ENCODE data around the gene NPPA.

NPPA gene

DNA sequence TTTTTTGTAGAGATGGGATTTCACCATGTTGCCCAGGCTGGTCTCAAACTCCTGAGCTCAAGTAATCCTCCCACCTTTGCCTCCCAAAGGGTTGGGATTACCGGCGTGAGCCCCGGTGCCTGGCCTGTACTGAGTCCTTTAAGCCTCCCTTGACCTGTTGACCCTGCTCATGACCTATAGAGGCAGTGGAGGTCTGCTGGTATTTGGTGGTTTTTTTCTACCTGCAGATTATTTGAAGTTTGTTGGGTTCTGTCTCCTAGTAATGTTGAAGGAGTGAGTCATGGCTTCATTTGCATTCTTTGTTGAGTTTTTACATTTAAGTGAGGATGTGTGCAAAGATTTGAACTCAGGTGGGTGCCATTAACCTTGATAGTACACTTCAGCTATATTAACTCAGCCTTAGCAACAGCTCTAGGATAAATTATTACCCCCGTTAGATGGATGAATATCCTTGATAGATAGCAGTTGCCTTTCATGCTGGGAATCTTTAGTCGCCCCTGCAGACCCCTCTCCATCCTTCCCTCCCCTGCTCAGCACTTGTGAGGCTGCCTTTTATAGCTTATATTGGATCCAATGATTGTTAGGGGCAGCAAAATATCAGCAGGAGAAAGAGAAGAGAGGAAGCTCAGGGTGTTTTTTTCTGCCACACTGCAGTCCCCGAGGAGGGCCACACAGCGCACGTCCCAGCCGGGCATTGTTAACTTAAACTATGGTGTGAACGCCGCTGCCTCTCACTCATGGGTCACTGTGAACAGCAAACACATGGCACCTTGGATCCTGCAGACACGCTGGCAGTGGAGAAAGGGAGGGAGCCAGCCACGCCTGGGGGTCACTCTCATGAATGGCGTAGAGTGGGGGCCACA is 26.0 kb upstream of the NPPA start:
- Histone ChIP-seq H3K4me3 (ENCODE audit: low read depth, low read length) (no peak overlapping the region), H3K9me3 (ENCODE audit: control insufficient read depth, insufficient read depth, low read depth, low read length) (no peaks in the 10 kb centered on the region), H3K36me3 (ENCODE audit: control insufficient read depth, insufficient read depth, low read length) (no peaks in the 10 kb centered on the region), H3K27me3 (ENCODE audit: control insufficient read depth, insufficient read depth, low read length) (no peaks in the 10 kb centered on the region), H3K9ac (ENCODE audit: low read length) (no peak overlapping the region), H3K27ac (ENCODE audit: low read depth, low read length) (no peak overlapping the region), H3K4me1 (ENCODE audit: control insufficient read depth, insufficient read depth, low read length) (no peaks in the 10 kb centered on the region; the same call in 1 of the 2 replicates)

DNA sequence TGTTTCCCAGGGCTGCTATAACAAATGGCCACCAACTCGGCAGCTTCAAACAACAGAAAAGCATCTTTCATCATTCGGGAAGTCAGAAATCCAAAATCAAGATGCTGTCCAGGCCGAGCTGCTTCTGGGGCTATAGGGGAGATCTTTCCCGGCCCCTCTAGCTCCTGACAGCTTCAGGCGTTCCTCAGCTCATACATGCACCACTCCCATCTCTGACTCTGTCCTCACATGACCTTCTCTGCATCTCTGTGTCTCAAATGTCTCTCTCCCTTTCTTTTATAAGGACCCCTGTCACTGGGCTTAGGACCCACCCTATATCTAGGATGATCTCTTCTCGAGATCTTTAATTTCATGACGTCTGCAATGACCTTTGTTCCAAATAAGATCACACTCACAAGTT is 25.0 kb upstream of the NPPA start:
- Histone ChIP-seq H3K36me3 (ENCODE audit: control insufficient read depth, insufficient read depth, low read length) (no peaks in the 10 kb centered on the region), H3K9ac (ENCODE audit: low read length) (no peak overlapping the region), H3K27ac (ENCODE audit: low read depth, low read length) (no peak overlapping the region), H3K4me3 (ENCODE audit: low read depth, low read length) (no peak overlapping the region), H3K9me3 (ENCODE audit: control insufficient read depth, insufficient read depth, low read depth, low read length) (no peaks in the 10 kb centered on the region), H3K4me1 (ENCODE audit: control insufficient read depth, insufficient read depth, low read length) (no peaks in the 10 kb centered on the region; the same call in 1 of the 2 replicates), H3K27me3 (ENCODE audit: control insufficient read depth, insufficient read depth, low read length) (no peaks in the 10 kb centered on the region)

DNA sequence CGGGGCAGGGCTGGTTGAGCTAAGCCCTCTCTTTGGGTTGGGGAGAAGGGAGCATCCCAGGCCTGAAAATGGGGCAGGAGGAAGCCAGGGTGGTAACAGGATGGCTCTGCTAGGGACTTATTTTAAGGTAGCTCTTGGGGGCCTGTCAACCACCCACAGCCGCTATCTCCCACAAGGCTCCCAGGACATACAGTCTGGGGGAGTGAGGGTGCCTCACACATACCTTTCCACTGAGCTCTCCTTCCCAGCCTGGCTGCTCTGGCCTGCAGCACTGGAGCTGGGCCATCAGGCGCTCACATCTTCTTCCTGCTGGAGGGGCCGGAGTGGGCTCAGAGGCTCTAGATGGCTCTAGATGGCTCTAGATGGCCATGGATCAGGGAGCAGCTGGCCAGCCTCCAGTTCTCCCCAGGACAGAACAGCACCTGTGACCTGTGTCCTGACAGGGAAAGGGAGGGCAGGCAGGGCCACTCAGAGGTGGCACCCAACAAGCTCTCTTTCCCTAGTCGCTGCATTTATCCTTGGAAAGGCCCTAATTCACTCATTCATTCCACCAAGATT is 22.1 kb upstream of the NPPA start:
- no peaks in the 10 kb centered on the region; the same call in 1 of the 2 replicates for H3K4me1 ChIP-seq (ENCODE audit: control insufficient read depth, insufficient read depth, low read length)
- H3K27ac ChIP-seq (ENCODE audit: low read depth, low read length) = no peak overlapping the region
- H3K9me3 ChIP-seq (ENCODE audit: control insufficient read depth, insufficient read depth, low read depth, low read length) = no peaks in the 10 kb centered on the region
- H3K36me3 ChIP-seq (ENCODE audit: control insufficient read depth, insufficient read depth, low read length) = no peaks in the 10 kb centered on the region
- H3K9ac ChIP-seq (ENCODE audit: low read length) = no peak overlapping the region
- no peaks in the 10 kb centered on the region for H3K27me3 ChIP-seq (ENCODE audit: control insufficient read depth, insufficient read depth, low read length)
- H3K4me3 ChIP-seq (ENCODE audit: low read depth, low read length) = no peak overlapping the region

DNA sequence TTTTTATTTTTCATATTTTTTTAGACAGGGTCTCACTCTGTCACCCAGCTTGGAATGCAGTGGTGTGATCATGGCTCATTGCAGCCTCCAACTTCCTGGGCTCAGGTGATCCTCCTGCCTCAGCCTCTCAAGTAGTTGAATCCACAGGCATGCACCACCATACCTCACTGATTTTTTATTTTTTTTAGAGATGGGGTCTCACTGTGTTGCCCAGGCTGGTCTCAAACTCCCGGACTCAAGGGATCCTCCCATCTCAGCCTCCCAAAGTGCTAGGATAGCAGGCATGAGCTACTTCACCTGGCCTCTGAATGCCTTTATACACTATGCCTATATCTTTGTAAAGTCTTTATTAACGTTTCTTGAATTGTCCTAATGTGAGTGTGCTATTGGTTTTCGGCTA is 21.5 kb upstream of the NPPA start:
- Histone ChIP-seq H3K4me1 (ENCODE audit: control insufficient read depth, insufficient read depth, low read length) (no peaks in the 10 kb centered on the region; the same call in 1 of the 2 replicates), H3K27me3 (ENCODE audit: control insufficient read depth, insufficient read depth, low read length) (no peaks in the 10 kb centered on the region), H3K36me3 (ENCODE audit: control insufficient read depth, insufficient read depth, low read length) (no peaks in the 10 kb centered on the region), H3K27ac (ENCODE audit: low read depth, low read length) (no peak overlapping the region), H3K9me3 (ENCODE audit: control insufficient read depth, insufficient read depth, low read depth, low read length) (no peaks in the 10 kb centered on the region), H3K9ac (ENCODE audit: low read length) (no peak overlapping the region), H3K4me3 (ENCODE audit: low read depth, low read length) (no peak overlapping the region)

DNA sequence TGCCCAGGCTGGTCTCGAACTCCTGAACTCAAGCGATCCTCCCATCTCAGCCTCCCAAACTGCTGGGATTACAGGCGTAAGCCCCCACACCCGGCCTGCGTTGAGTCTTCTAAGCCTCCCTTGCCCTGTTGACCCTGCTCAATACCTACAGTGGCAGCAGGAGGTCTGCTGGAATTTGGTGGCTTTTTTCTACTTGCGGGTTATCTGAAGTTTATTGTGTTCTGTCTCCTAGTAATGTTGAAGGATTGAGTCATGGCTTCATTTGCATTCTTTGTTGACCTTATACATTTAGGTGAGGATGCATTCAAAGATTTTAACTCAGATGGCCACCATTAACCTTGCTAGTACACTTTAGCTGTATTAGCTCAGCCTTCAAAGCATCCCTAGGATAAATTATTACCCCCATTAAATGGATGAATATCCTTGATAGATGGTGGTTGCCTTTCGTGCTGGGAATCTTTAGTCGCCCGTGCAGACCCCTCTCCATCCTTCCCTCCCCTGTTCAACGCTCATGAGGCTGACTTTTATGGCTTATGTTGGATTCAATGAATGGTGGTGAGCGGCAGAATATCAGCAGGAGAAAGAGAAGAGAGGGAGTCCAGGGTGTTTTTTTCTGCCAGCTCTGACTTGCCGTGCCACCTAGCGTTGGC is 20.9 kb upstream of the NPPA start:
- no peaks in the 10 kb centered on the region for H3K27me3 ChIP-seq (ENCODE audit: control insufficient read depth, insufficient read depth, low read length)
- no peak overlapping the region for H3K9ac ChIP-seq (ENCODE audit: low read length)
- H3K4me3 ChIP-seq (ENCODE audit: low read depth, low read length) = no peak overlapping the region
- no peaks in the 10 kb centered on the region for H3K36me3 ChIP-seq (ENCODE audit: control insufficient read depth, insufficient read depth, low read length)
- no peaks in the 10 kb centered on the region for H3K4me1 ChIP-seq (ENCODE audit: control insufficient read depth, insufficient read depth, low read length)
- H3K27ac ChIP-seq (ENCODE audit: low read depth, low read length) = no peak overlapping the region
- no peaks in the 10 kb centered on the region for H3K9me3 ChIP-seq (ENCODE audit: control insufficient read depth, insufficient read depth, low read depth, low read length)

DNA sequence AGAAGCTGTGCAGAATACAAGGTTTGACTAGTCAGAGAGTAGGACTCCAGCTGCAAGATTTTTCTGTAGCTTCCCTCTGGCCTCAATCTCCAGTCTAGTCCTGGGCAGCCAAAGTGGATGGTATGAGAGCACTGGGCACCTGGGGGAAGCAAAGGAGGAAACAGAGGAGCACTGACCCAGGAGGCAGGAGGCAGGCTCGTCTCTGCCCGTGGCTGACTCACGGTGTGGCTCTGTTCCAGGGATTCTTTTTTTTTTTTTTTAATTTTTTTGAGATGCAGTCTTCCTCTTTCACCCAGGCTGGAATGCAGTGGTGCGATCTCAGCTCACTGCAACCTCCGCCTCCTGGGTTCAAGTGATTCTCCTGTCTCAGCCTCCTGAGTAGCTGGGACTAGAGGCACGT is 15.3 kb upstream of the NPPA start:
- Histone ChIP-seq H3K9me3 (ENCODE audit: control insufficient read depth, insufficient read depth, low read depth, low read length) (no peaks in the 10 kb centered on the region), H3K27me3 (ENCODE audit: control insufficient read depth, insufficient read depth, low read length) (peaks cover 46% of the 10 kb centered on the region), H3K4me1 (ENCODE audit: control insufficient read depth, insufficient read depth, low read length) (peaks cover 6% of the 10 kb centered on the region; the same call in 1 of the 2 replicates), H3K27ac (ENCODE audit: low read depth, low read length) (no peak overlapping the region), H3K4me3 (ENCODE audit: low read depth, low read length) (no peak overlapping the region), H3K36me3 (ENCODE audit: control insufficient read depth, insufficient read depth, low read length) (no peaks in the 10 kb centered on the region), H3K9ac (ENCODE audit: low read length) (no peak overlapping the region)

DNA sequence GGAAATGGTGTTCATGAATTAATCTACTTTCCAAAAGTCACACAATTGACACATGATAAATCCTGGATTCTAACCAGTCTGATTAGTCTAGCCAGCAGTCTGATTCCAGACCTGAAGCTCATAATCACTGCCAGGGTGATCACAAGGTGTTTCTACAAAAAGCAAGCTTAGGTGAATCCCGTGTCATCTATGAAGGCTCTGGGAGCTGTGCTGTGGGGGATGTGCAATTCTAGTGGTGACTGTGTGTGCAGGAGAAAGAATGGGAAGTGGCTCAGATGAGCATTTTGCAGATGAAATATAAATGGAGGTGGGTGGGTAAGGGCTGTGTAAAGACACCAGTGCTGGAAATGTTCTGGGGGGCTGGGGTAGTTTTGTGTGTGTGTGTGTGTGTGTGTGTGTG is 13.0 kb upstream of the NPPA start:
- H3K9me3 ChIP-seq (ENCODE audit: control insufficient read depth, insufficient read depth, low read depth, low read length) = no peaks in the 10 kb centered on the region
- peaks cover 6% of the 10 kb centered on the region; the same call in 1 of the 2 replicates for H3K4me1 ChIP-seq (ENCODE audit: control insufficient read depth, insufficient read depth, low read length)
- H3K9ac ChIP-seq (ENCODE audit: low read length) = no peak overlapping the region
- no peak overlapping the region for H3K4me3 ChIP-seq (ENCODE audit: low read depth, low read length)
- H3K27me3 ChIP-seq (ENCODE audit: control insufficient read depth, insufficient read depth, low read length) = peaks cover 61% of the 10 kb centered on the region
- no peak overlapping the region for H3K27ac ChIP-seq (ENCODE audit: low read depth, low read length)
- H3K36me3 ChIP-seq (ENCODE audit: control insufficient read depth, insufficient read depth, low read length) = no peaks in the 10 kb centered on the region

DNA sequence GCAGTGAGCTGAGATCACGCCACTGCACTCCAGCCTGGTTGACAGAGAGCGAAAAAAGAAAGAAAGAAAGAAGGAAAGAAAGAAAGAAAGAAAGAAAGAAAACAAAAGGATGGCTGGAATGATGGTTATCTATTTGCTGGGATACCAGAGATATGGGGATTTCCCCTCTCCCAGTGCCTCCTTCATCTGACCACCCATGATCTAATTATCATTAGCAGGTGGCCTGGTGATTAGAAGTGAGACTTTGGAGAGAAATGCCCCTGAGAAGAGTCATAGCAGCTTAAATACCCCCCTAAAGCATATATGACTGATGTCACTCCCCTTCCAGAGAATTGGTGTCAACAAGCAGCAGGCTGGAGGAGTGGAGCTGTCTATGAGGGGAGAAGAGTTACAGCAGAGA is 12.5 kb upstream of the NPPA start:
- no peaks in the 10 kb centered on the region for H3K36me3 ChIP-seq (ENCODE audit: control insufficient read depth, insufficient read depth, low read length)
- H3K27me3 ChIP-seq (ENCODE audit: control insufficient read depth, insufficient read depth, low read length) = peaks cover 61% of the 10 kb centered on the region
- H3K4me1 ChIP-seq (ENCODE audit: control insufficient read depth, insufficient read depth, low read length) = peaks cover 6% of the 10 kb centered on the region; the same call in 1 of the 2 replicates
- no peaks in the 10 kb centered on the region for H3K9me3 ChIP-seq (ENCODE audit: control insufficient read depth, insufficient read depth, low read depth, low read length)
- H3K4me3 ChIP-seq (ENCODE audit: low read depth, low read length) = no peak overlapping the region
- no peak overlapping the region for H3K27ac ChIP-seq (ENCODE audit: low read depth, low read length)
- H3K9ac ChIP-seq (ENCODE audit: low read length) = no peak overlapping the region

DNA sequence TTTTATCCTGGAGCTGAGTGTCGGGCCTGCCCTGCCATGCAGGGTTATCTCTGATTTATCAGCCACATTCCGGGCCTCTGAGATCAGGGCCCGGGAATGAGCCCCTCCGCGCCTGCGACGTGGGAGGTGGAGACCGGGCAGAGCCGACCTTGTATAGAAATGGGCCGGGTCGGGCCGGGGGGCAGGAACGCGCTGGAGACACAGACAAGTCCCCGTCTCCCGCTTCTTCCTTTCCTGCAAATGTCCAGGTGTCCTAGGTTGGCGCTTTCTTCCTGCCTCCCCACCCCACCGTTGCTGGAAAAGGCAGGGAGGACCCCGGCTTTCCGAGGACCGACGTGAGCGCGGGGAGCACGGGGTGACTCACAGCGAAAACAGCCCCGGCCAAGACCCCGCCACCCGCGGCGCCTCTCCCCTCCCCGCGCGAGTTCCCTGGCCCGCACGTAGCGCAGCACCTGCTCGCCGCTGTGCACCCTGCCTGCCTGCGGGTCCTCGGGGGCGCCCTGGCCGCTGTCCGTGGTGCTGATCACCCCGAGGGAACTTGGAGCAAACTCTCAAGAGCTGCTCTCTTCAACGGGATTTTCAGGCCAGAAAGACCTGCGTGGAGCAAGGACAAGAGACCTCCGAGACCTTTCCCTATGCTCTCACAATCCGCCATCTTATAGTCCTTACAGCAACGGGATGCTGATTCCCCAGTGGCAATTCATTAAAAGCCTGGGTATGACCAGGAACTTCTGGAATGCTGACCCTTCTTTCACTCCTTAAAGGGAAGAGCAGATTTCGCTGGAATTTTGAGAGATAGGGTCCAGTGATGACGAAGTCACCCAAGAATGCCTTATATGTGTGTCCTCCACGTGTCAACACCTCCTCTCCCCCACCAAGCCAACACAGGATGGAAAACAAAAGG is 11.6 kb upstream of the NPPA start:
- Histone ChIP-seq H3K27ac (ENCODE audit: low read depth, low read length) (no peak overlapping the region), H3K4me1 (ENCODE audit: control insufficient read depth, insufficient read depth, low read length) (peaks cover 6% of the 10 kb centered on the region; the same call in 1 of the 2 replicates), H3K9me3 (ENCODE audit: control insufficient read depth, insufficient read depth, low read depth, low read length) (no peaks in the 10 kb centered on the region), H3K36me3 (ENCODE audit: control insufficient read depth, insufficient read depth, low read length) (no peaks in the 10 kb centered on the region), H3K4me3 (ENCODE audit: low read depth, low read length) (peak overlapping the region; percentile 59), H3K27me3 (ENCODE audit: control insufficient read depth, insufficient read depth, low read length) (peaks cover 61% of the 10 kb centered on the region), H3K9ac (ENCODE audit: low read length) (peak overlapping the region; percentile 67)

DNA sequence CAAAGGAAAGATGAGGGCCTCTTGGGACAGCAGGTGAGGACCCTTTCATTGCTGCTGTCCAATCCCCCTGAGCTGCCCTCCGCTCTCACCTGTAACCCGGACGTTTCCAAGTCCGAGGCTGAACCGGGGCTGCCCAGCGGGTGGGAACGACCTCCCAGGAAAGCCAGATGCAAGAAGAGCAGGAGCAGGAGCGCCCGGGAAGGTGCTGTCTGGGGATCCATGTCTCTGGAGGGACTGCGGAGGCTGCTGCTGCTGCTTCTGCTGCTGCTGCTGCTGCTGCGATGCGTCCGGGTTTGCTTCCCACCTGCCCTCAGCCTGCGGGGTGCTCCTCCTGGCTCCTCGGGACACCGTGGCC is 11.0 kb upstream of the NPPA start, which contains the start of gene NPPB:
NPPB (minus strand) TSS at position 333 of the 355 bp plus-strand sequence; CDS start at position 221, 112 bp downstream.
- Histone ChIP-seq H3K9me3 (ENCODE audit: control insufficient read depth, insufficient read depth, low read depth, low read length) (no peaks in the 10 kb centered on the region), H3K4me3 (ENCODE audit: low read depth, low read length) (peak within 1 kb of the TSS; percentile 59), H3K9ac (ENCODE audit: low read length) (peak within 1 kb of the TSS; percentile 67), H3K27ac (ENCODE audit: low read depth, low read length) (no peak within 1 kb of the TSS), H3K27me3 (ENCODE audit: control insufficient read depth, insufficient read depth, low read length) (peaks cover 61% of the 10 kb centered on the region), H3K4me1 (ENCODE audit: control insufficient read depth, insufficient read depth, low read length) (peaks cover 6% of the 10 kb centered on the region; the same call in 1 of the 2 replicates), H3K36me3 (ENCODE audit: control insufficient read depth, insufficient read depth, low read length) (no peaks in the 10 kb centered on the region)

All from HUES6 (cell line).